Measurements from ENCODE around the gene NEBL. TPM values are rescaled to one million over a fixed set of nuclear protein-coding genes. Genes with fewer than 3 reads are reported as not detected.

The NEBL gene
- total RNA-seq, 2 experiments from 2014 or later, result 0.07 to 0.34 TPM

DNA sequence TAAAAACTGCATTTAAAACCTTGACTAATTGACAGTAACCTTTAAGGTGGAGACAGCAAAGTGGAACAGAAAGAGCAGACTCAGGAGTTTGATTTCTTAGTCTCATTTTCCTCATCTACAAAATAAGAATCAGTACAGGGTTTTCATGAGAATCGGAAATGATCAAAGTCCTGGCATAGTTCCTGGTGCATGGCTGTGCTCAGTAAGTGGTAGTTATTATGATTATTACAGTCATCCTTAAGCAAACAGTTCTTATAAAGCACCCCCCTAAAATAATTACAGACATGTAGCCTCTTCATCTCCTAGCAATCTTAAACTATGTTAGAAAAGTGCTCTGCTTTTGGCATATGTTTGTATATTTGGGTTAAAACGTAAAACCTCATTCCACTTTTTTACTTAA, 18.0 kb downstream of the NEBL start:
- H3K27me3 Mint-ChIP-seq, result no peaks in the 10 kb centered on the region
- H3K27ac Mint-ChIP-seq, result no peak overlapping the region
- TF ChIP-seq CTCF (IDR thresholded peaks at IDR 0.05), result no peak
- ChIA-PET CTCF (no interaction called here), POLR2A (no interaction called here)
- no peaks in the 10 kb centered on the region for H3K4me1 Mint-ChIP-seq (ENCODE audit: low read depth)
- no peak for DNase-seq
- intact Hi-C loops (cut with micrococcal nuclease), result no loop called here
- no peak overlapping the region for H3K4me3 Mint-ChIP-seq
- ATAC-seq, result no peak
- H3K36me3 Mint-ChIP-seq (ENCODE audit: low read depth), result no peaks in the 10 kb centered on the region
- H3K9me3 Mint-ChIP-seq, result no peaks in the 10 kb centered on the region

- ATAC-seq (no peak), DNase-seq (no peak)
- Mint-ChIP-seq H3K27me3 (no peaks in the 10 kb centered on the region), H3K4me3 (no peak overlapping the region), H3K4me1 (ENCODE audit: low read depth) (no peaks in the 10 kb centered on the region), H3K27ac (no peak overlapping the region), H3K36me3 (ENCODE audit: low read depth) (no peaks in the 10 kb centered on the region), H3K9me3 (no peaks in the 10 kb centered on the region)
- intact Hi-C loops (cut with micrococcal nuclease), result no loop called here
- POLR2A ChIA-PET, result no interaction called here
- TF ChIP-seq CTCF (IDR thresholded peaks at IDR 0.05), result no peak
- CTCF ChIA-PET, result no interaction called here
Measured at GRCh38 chr10:20877986-20878983, 18.8 kb downstream of the NEBL start.

DNA sequence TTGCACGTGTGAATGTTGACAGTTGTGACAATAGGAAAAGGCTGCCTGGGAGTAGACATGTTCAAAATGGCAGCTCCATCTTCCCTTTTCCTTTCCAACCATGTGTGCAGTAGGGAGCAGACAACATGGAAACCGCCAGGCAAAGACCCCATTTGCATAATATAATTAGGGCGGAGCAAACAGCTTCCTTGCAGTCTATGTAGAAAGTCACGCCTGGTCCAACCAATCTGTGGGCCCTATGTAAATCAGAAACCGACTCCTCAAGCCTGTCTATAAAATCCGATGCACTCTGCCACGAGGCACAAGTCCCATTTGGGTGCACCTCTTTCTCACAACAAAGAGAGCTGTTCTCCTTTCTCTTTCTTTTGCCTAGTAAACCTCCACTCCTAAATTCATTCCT, 19.6 kb downstream of the NEBL start:
- Mint-ChIP-seq H3K36me3 (ENCODE audit: low read depth) (no peaks in the 10 kb centered on the region), H3K4me1 (ENCODE audit: low read depth) (no peaks in the 10 kb centered on the region), H3K27ac (no peak overlapping the region), H3K9me3 (no peaks in the 10 kb centered on the region), H3K4me3 (no peak overlapping the region), H3K27me3 (no peaks in the 10 kb centered on the region)
- TF ChIP-seq CTCF (IDR thresholded peaks at IDR 0.05), result no peak
- ATAC-seq (no peak), DNase-seq (no peak)
- intact Hi-C loops (cut with micrococcal nuclease), result no loop called here
- CTCF ChIA-PET, result no interaction called here
- POLR2A ChIA-PET, result no interaction called here

- Mint-ChIP-seq H3K9me3 (no peaks in the 10 kb centered on the region), H3K4me1 (ENCODE audit: low read depth) (no peaks in the 10 kb centered on the region), H3K27me3 (no peaks in the 10 kb centered on the region), H3K4me3 (no peak overlapping the region), H3K36me3 (ENCODE audit: low read depth) (no peaks in the 10 kb centered on the region), H3K27ac (no peak overlapping the region)
- no peak for DNase-seq
- CTCF ChIA-PET, result no interaction called here
- ATAC-seq, result no peak
- intact Hi-C loops (cut with micrococcal nuclease), result no loop called here
- TF ChIP-seq CTCF (IDR thresholded peaks at IDR 0.05), result no peak
- POLR2A ChIA-PET, result no interaction called here
Measured at GRCh38 chr10:20874261-20874660, 22.9 kb downstream of the NEBL start.

GRCh38 chr10:20871970-20872369, 25.1 kb downstream of the NEBL start:
- no peak for TF ChIP-seq CTCF (IDR thresholded peaks at IDR 0.05)
- Mint-ChIP-seq H3K4me3 (no peak overlapping the region), H3K27ac (no peak overlapping the region), H3K9me3 (no peaks in the 10 kb centered on the region), H3K4me1 (ENCODE audit: low read depth) (no peaks in the 10 kb centered on the region), H3K36me3 (ENCODE audit: low read depth) (no peaks in the 10 kb centered on the region), H3K27me3 (no peaks in the 10 kb centered on the region)
- POLR2A ChIA-PET, result no interaction called here
- CTCF ChIA-PET, result no interaction called here
- no peak for ATAC-seq
- no peak for DNase-seq
- intact Hi-C loops (cut with micrococcal nuclease), result no loop called here
